GM12801 (cell line): ENCODE results near the gene VCP.

Experiments used
- TF ChIP-seq, protein P1 (sequence below): IDR thresholded peaks from one replicate; pipeline ENCODE4 v1.5.1; 2011; ENCODE audit warnings: control low read depth; ENCODE audit not compliant: insufficient read length; ENCODE audit errors: extremely low read depth

Gene VCP

GRCh38 chr9:35112257-35113020, 40.0 kb upstream of the VCP start:
- TF ChIP-seq, protein P1, sequence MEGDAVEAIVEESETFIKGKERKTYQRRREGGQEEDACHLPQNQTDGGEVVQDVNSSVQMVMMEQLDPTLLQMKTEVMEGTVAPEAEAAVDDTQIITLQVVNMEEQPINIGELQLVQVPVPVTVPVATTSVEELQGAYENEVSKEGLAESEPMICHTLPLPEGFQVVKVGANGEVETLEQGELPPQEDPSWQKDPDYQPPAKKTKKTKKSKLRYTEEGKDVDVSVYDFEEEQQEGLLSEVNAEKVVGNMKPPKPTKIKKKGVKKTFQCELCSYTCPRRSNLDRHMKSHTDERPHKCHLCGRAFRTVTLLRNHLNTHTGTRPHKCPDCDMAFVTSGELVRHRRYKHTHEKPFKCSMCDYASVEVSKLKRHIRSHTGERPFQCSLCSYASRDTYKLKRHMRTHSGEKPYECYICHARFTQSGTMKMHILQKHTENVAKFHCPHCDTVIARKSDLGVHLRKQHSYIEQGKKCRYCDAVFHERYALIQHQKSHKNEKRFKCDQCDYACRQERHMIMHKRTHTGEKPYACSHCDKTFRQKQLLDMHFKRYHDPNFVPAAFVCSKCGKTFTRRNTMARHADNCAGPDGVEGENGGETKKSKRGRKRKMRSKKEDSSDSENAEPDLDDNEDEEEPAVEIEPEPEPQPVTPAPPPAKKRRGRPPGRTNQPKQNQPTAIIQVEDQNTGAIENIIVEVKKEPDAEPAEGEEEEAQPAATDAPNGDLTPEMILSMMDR, result no peak

- TF ChIP-seq, protein P1, result no peak
Observed at GRCh38 chr9:35111001-35111933, 38.8 kb upstream of the VCP start.

GRCh38 chr9:35110327-35110761, 37.9 kb upstream of the VCP start:
- TF ChIP-seq, protein P1, result no peak

- TF ChIP-seq, protein P1, result no peak
Observed at GRCh38 chr9:35108946-35109575, 36.6 kb upstream of the VCP start.

GRCh38 chr9:35108461-35108860, 36.0 kb upstream of the VCP start:
- TF ChIP-seq, protein P1, result no peak

- TF ChIP-seq, protein P1, result no peak
Observed at GRCh38 chr9:35107297-35108290, 35.2 kb upstream of the VCP start.
